Panc1 (cell line): ENCODE measurements around the gene MED16. TPM values are rescaled to one million over a fixed set of nuclear protein-coding genes. Genes with fewer than 3 reads are reported as not detected.

ENCODE experiments used
- ATAC-seq: fragments of 200-7000 bp; cut with Tn5 transposase; 2 replicates; pipeline ENCODE4 v1.9.1; 2020; ENCODE audit warnings: mild to moderate bottlenecking, moderate library complexity
- BruUV-seq: library from RNA; stranded (reverse); fragments of 400-500 nt; replicated peaks from 2 replicates; lab custom pipeline; 2021; lab: Mats Ljungman, UMichigan
- CTCF ChIA-PET: fragments of 300-600 bp; sonication (Branson Sonifier 250); formaldehyde crosslinking; loops from one replicate; lab custom pipeline; 2022; ENCODE audit warnings: antibody characterized with exemption; lab: Charles Lee
- POLR2A ChIA-PET: fragments of 300-600 bp; sonication (Branson Sonifier 250); formaldehyde crosslinking; loops from one replicate; lab custom pipeline; 2022; ENCODE audit warnings: antibody characterized with exemption; lab: Charles Lee
- DNase-seq: peaks from one replicate; pipeline ENCODE4 v3.0.0-alpha.2; 2010; ENCODE audit warnings: low read depth, low spot score
- H3K27ac ChIP-seq: 2 replicates; pipeline ENCODE4 v1.5.1; 2011; ENCODE audit warnings: mild to moderate bottlenecking, low read length, inconsistent platforms
- H3K27me3 ChIP-seq: fragments of 200-500 bp; sonication (Bioruptor generic); 2 replicates; pipeline ENCODE4 v1.6.0; 2014; ENCODE audit warnings: low read length, inconsistent platforms; ENCODE audit not compliant: control insufficient read depth, insufficient read depth
- H3K36me3 ChIP-seq: fragments of 200-500 bp; sonication (Bioruptor generic); 2 replicates; pipeline ENCODE4 v1.5.1; 2014; ENCODE audit warnings: inconsistent platforms, mild to moderate bottlenecking, low read length, moderate library complexity; ENCODE audit not compliant: control insufficient read depth, insufficient read depth
- H3K4me1 ChIP-seq: 2 replicates; pipeline ENCODE4 v1.5.1; 2011; ENCODE audit warnings: inconsistent platforms, mild to moderate bottlenecking, low read length, moderate library complexity; ENCODE audit not compliant: control insufficient read depth, insufficient read depth
- H3K4me3 ChIP-seq, 2 experiments: 2 replicates each; pipeline ENCODE4 v1.5.1; 2011 to 2012; ENCODE audit warnings: low read depth in 2 of 2, low read length in 2 of 2, mild to moderate bottlenecking in 2 of 2, inconsistent platforms in 1 of 2, moderate library complexity in 1 of 2
- H3K9me3 ChIP-seq: fragments of 200-500 bp; sonication (Bioruptor generic); 2 replicates; pipeline ENCODE4 v1.5.1; 2014; ENCODE audit warnings: low read depth, mild to moderate bottlenecking, inconsistent platforms, low read length, moderate library complexity; ENCODE audit not compliant: control insufficient read depth, insufficient read depth
- CTCF ChIP-seq: fragments of 450-650 bp; IDR thresholded peaks from 2 replicates; pipeline ENCODE4 v1.5.1; 2017; ENCODE audit warnings: mild to moderate bottlenecking
- POLR2AphosphoS5 ChIP-seq: IDR thresholded peaks from 2 replicates; pipeline ENCODE4 v1.6.1; 2012; ENCODE audit warnings: mild to moderate bottlenecking, low read depth, low read length, moderate library complexity
- REST ChIP-seq, 2 experiments: IDR thresholded peaks; 2 replicates each; pipeline ENCODE4 v1.6.1; 2011 to 2012; ENCODE audit warnings: low read depth in 2 of 2, control low read depth in 1 of 2, low read length in 1 of 2, mild to moderate bottlenecking in 1 of 2, moderate library complexity in 1 of 2; ENCODE audit not compliant: insufficient read depth in 1 of 2
- SIN3A ChIP-seq: IDR thresholded peaks from 2 replicates; pipeline ENCODE4 v1.6.1; 2012; ENCODE audit warnings: low read depth, mild to moderate bottlenecking, low read length, moderate library complexity, borderline replicate concordance; ENCODE audit not compliant: insufficient read depth
- TCF7L2 ChIP-seq: IDR thresholded peaks from 2 replicates; pipeline ENCODE4 v1.6.1; 2011; ENCODE audit warnings: mild to moderate bottlenecking, low read depth, low read length, inconsistent platforms
- in situ Hi-C: cut with HindIII; loops from 2 replicates; pipeline ENCODE4 v1.10.0; 2016; ENCODE audit warnings: low sequenced_read_pairs, low pct_unique_long_range_greater_than_20kb
- intact Hi-C: fragments of 100-400 bp; cut with micrococcal nuclease; formaldehyde crosslinking; loops from one replicate; pipeline ENCODE4 v1.10.0; 2022; ENCODE audit not compliant: unreplicated experiment
- total RNA-seq: library from RNA; stranded (reverse); gene quantifications from one replicate; pipeline ENCODE4 v1.2.1, GENCODE V29; 2021; ENCODE audit not compliant: unreplicated experiment

MED16 gene
- total RNA-seq, 1 experiment from 2014 or later: 39.5 TPM

- no peak for DNase-seq
- Histone ChIP-seq H3K4me3 (no peak overlapping the region), H3K36me3 (no peaks in the 10 kb centered on the region), H3K9me3 (no peaks in the 10 kb centered on the region), H3K27ac (no peak overlapping the region), H3K4me1 (peaks cover 5% of the 10 kb centered on the region; the same call in 1 of the 2 replicates), H3K27me3 (no peaks in the 10 kb centered on the region)
- no TSS peak for BruUV-seq
- intact Hi-C loops: no loop called here
- ATAC-seq: no peak
- CTCF ChIA-PET: no interaction called here
- in situ Hi-C loops: no loop called here
- POLR2A ChIA-PET: no interaction called here
- TF ChIP-seq TCF7L2 (no peak), REST (IDR thresholded peaks at IDR 0.05; ENCODE audit: insufficient read depth in 1 of 2, low read depth in 2 of 2, low read length in 1 of 2) (no peak), POLR2AphosphoS5 (no peak), SIN3A (no peak), CTCF (no peak)
Measured at GRCh38 chr19:867855-868457, 25.0 kb downstream of the MED16 start.

- H3K27ac ChIP-seq: no peak overlapping the region
Measured at GRCh38 chr19:867301-867793, 25.6 kb downstream of the MED16 start.

More at GRCh38 chr19:867301-867793, 25.6 kb downstream of the MED16 start:
- ATAC-seq: peak; percentile 23
- H3K9me3 ChIP-seq: no peaks in the 10 kb centered on the region
- ChIA-PET POLR2A (interaction anchor here (0.6 to 0.7 kb wide), 2 partner anchors 89 to 146 kb away, joined by 3 to 4 read pairs; no protein-coding TSS in a partner anchor), CTCF (interaction anchor here (0.6 kb wide), 1 partner anchor 10 kb away, joined by 3 read pairs; no protein-coding TSS in a partner anchor)
- H3K27me3 ChIP-seq: no peaks in the 10 kb centered on the region
- no TSS peak for BruUV-seq
- in situ Hi-C loops (no loop called here), intact Hi-C loops (no loop called here)
- H3K36me3 ChIP-seq: no peaks in the 10 kb centered on the region
- peaks cover 5% of the 10 kb centered on the region; the same call in 1 of the 2 replicates for H3K4me1 ChIP-seq
- DNase-seq: no peak
- TF ChIP-seq REST (IDR thresholded peaks at IDR 0.05; ENCODE audit: insufficient read depth in 1 of 2, low read depth in 2 of 2, low read length in 1 of 2) (no peak), TCF7L2 (no peak), CTCF (no peak), POLR2AphosphoS5 (no peak)
- H3K4me3 ChIP-seq: no peak overlapping the region
